HG03432 (cell line): ENCODE measurements around the gene OPRM1.

Experiments
- ATAC-seq: cut with Tn5 transposase; IDR thresholded peaks from one replicate; pipeline ENCODE4 v1.9.1; 2021; ENCODE audit warnings: mild to moderate bottlenecking, moderate library complexity; ENCODE audit not compliant: unreplicated experiment

Gene OPRM1

DNA sequence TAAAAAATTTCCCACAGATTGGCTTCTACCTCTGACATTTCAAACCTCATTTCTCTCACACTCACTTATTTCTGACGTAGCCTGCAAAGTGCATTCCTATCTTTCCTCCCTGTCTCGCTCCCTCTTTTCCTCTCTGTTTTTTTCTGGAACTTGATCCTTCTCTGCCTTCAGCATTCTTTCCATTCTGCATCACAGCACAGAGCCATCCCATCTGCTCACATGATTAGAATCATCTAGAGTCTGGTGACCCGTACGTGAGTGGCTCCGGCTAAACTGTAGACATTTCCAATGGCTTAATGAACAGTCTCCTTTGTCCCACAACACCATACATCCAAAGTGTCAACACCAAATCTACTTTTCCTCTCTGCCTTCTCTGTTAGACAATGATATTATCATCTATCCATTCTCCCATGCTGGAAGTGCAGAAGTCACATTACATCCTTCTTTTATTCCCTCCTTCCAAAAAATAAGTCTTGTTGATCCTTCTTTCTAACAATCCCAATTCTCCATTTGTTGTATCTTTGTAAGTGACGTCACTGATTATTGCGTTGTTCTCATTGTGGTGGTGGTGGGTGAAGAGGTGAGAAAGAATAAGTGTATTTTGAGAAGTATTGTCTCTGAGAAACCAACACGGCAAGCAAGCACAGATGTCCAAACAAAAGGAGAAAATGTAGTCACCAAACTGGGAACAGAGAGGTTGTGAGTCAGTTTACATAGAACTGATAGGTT is 41.6 kb downstream of the OPRM1 start:
- ATAC-seq = no peak

DNA sequence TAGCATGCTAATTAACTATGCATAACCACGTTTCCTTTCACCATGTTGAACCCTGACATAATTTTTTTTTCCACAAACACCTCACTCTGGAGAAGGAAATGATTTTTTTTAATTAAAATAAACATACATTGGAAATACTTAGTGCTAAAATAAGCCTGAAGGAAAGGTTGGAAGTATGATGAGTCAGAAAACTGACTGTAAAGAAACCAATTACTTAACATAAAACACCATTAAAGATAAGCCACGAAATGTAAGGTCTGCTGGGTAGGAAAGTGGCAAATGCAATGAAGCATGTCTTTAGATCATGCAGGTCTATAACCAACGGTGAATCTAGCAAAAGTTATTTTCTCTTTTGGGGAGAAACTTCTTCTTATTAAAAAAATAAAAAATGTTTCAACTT is 47.5 kb downstream of the OPRM1 start:
- ATAC-seq = no peak

DNA sequence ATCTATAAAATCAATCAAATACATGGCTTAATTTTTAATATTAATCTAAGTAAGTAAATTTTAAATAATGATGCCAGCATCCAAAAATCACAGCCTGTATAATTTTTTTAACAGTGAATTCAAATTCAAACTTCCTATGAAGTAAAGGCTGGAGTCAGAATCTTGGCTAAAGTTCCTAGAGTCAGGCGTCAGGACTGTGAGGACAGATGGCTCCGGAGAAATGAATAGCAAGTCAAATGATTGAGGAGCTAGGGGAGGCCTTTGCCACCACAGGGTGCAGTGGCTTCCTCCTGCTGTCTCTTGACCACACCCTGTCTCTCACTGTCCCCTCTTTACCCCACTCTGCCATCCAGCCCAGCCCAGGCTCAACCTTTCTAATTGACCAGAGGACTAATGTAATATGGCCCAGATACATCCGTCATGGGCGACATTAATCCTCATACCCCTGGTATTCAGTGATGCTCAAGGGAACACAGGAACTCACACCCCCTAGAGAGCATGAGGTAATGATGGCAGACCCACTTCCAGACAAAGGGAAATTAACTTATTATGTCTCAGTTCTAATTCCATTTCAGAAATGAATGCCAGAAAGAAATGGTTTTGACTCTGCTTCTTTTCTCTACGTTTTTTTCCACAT is 53.4 kb downstream of the OPRM1 start:
- ATAC-seq = no peak

DNA sequence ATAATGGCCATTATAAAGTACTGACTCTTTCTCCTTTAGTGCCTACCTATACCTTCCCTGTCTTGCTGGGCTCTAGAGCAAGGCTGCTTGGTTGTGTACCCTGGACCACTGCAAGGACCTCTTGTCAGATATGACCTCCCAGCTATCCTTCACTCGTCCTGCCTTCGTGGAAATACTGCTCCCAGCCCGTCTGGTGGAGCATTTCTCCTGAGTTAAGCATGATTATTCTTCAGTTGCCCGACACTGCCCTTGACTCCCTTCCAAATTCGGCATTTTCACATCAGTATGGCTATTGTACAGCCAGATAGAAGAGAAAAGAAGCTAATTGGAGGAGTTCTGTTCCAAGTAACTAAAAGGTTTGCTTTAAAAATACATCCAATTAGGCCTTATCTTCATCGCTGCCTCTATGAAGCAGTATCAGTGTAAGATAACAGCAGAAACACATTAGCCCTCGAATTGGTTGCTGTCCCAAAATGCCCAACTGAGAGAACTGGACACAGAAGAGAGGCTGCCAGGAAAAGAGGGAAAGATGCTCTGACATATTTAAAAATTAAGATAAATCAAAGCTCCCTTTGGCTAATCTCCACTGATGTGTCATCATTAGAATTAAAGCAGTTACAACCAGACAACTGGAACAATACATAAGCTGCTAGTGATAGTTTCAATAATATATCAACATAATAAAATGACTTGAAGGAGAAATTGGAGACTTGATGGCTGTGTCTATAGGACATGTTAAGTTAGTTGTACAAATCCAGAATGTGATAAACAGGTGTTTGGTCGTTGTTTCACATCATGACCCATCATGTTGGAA is 54.4 kb downstream of the OPRM1 start:
- no peak for ATAC-seq

DNA sequence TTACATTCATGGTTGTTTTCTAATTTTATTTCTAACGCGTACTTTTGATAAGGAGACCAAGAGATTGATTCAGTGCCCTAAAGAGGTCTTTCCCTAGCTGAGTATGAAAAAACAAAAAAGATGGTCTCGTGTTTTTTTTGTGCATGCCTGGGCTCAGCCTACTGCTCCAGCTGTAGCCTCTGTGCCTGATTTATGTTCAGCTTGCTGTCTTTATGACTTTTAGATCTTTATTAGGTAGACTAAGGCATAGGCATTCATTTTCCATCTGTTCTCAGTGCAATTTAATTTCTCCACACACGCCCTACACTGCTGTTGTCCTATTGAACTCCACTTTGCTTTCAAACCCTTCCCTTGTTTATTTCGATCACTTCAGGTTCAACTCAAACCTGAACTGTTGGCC is 56.5 kb downstream of the OPRM1 start:
- ATAC-seq = no peak

DNA sequence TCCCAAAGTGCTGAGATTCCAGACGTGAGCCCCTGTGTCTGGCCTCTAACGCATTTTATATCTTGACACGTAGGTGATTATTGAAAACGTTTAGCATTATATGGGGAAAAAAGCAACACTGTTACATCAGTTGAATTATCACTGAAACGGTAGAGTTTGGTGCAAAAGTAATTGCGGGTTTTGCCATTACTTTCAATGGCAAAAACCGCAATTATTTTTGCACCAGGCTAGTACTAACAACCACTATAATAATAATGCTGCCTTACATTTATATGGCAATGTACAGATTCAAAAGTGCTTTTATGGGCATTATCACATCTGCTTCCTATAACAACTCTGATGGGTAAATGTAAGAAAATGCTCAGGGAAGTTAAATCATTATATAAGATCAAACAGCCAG is 57.3 kb downstream of the OPRM1 start:
- no peak for ATAC-seq

DNA sequence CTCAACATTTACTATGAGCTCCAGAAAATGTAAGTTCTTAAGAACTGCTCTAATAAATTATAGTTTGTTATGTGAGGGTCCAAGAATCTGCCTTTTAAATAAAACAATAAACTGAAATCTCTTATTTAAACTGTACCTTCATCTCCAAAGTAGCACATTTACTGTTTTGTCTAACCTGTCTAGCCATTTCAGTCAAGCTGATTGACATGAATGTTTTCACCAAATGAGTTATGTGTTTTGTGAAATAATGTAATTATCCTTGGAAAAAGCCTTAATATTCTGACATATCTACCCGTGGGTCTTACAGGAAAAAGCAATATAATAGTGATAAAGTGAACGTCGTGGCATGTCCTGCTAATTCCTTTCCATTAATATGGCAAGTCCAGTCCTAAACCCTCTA is 57.8 kb downstream of the OPRM1 start:
- ATAC-seq = no peak

GRCh38 chr6:154099211-154099610 is 60.2 kb downstream of the OPRM1 start:
- no peak for ATAC-seq

DNA sequence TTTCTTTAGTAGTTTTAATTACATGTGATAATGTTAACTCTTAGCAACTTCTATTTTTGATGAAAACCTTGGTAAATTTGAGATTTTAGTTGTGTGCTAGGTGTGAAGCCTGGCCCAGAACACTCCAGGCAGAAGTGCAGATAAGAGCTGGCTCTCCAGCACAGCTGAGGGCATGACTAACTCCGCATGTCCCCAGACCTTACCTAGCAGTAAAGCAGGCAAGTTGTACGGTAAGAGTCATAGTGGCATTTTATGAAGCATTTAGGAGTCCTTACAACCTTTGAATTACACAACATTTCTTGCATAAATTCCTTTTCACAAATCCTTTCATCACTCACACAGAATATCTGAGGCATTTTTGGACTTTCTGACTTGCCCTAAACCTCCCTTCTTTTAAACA is 67.2 kb downstream of the OPRM1 start:
- no peak for ATAC-seq

GRCh38 chr6:154111025-154111424 is 72.0 kb downstream of the OPRM1 start:
- ATAC-seq = no peak

DNA sequence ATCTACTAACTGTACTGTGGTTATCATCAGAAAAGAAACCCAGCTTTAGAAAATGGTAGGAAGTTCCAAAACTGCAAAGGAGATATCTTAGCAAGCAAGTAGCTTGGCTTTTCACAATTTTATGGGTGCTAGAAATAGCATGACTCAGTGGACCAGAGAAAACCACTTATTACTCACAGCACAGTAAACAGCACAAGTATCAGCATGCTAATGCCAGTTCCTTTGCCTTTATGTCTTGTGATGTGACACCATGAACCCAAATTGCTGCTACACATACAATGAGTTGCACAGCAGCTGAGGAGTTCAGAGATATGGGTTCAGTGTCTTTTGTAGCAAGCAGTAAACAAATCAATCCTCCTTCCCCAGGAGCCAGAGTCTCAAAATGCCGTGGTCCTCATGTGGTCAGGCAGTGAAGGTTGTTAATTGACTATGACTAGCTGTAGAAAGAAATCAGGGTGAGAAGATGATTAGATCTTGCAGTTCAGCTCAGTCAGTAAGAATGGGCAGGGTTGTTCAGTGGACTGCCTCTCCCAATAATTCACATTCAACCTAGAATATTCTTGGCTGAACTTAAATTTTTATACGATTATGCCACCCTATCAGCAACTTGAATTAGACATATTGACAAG is 73.3 kb downstream of the OPRM1 start:
- ATAC-seq = no peak

DNA sequence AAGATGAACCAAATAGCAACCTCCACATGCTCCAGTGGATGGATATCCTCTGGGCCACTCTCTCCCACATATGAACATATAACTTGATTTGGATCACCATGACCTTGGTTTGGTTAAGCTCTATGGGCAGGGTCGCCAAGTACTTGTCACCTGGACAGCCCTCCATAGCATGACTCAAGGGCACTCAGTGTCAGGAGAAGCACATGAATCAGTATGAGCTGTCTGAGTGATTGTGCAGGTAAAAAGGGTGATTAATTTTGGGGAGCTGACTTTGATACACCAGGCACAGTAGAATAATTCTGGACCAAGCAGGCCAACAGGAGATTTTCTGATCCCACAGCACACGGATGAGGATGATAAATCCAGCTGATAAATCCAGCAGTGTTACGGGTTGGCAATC is 74.4 kb downstream of the OPRM1 start:
- no peak for ATAC-seq

- ATAC-seq = no peak
Observed at GRCh38 chr6:154117485-154117884, 78.4 kb downstream of the OPRM1 start.

- ATAC-seq = no peak
Observed at GRCh38 chr6:154122195-154122925, 83.3 kb downstream of the OPRM1 start.

DNA sequence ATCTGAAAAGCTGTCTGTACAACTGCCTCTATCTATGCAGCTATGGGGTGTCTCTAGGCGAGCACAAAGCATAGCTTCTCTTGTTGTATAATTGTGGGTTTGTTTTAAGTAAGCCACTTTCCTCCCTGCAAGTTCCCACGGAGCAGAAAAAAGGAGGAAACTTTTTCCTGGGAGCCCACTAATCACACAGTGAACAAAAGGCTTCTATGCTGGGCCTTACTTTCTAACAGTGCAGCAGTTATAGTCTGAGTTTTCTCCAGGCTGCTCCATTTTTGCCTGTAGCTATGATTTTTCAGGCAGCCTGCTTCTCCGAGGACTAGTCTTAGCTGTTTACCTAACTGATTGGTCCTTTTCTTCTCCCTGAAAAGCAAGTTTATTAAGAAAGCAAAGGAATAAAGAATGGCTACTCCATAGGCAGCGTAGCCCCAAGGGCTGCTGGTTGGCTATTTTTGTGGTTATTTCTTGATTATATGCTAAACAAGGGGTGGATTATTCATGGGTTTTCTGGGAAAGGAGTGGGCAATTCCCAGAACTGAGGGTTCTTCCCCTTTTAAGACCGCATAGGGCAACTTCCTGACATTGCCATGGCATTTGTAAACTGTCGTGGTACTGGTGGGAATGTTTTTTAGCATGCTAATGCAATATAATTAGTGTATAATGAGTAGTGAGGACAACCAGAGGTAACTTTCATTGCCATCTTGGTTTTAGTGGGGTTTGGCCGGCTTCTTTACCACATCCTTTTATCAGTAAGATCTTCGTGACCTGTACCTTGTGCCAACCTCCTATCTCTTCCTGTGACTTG is 84.3 kb downstream of the OPRM1 start:
- no peak for ATAC-seq

DNA sequence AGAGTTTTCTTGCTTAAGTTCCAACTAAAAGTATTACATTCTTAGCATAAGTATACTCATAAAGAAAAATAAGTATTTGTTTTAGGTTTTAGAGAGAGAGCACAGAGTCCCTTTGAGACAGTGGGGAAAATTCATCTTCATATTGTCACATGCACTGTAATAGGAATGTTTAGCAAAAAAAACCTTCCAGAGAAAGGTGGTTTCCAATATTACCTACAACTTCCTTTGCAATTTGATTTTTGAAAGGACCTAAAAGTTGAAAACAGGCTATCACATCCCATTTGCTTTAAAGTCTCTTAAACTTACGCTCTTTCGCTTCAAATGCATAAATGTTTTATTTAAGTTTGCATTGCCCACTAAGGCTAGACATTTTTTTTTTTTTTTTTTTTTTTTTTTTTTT is 86.4 kb downstream of the OPRM1 start:
- no peak for ATAC-seq

DNA sequence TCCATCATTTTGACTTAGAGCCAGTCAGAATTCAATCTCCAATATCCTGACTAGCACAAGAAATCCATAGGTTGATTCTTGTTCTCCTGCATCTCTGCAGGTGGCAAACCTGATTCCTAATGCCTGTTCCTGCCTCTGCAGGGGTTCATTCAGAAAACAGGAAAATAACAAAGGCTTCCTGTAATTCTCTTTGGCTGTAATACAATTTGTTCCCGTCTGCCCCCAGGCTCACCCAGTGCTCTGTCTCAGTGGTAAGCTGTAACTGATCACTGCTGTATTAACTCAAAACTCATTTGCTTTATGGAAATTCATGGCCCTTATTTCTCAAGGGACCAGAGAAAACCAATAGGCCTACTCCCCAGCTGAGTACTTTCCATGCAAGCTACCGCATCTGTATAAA is 88.6 kb downstream of the OPRM1 start:
- no peak for ATAC-seq

DNA sequence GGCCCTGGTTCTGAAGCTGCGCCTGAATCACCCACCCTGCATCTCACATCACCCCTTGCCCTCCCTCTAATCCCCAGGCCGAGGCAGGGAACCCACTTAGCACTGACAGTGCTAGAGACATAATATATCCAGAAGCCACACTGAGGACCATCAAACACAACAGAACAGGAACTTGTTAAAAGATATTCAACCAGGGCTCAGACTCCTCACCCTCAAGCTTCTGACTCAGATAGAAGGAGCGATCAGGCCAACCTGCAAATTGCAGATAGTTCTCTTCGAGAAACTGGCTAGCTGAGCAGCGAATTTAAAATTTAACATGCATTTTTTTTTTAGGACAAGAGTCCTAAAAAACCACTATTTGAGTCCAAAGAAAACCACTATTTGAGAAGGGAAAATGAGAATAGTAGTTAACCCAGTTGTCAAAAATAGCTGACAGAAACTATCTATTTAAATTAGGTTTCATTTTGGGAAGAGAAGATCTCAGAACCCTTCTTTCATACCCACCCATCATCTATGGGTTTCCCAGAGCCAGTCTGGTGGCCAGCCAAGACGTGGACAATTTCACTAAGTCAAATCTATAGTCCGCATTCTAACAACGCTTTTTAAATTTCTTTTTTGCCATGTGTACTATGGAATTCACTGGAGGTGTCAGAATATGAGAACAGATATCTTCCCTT is 95.6 kb downstream of the OPRM1 start:
- no peak for ATAC-seq

- ATAC-seq = no peak
Observed at GRCh38 chr6:154138793-154139192, 99.8 kb downstream of the OPRM1 start.

DNA sequence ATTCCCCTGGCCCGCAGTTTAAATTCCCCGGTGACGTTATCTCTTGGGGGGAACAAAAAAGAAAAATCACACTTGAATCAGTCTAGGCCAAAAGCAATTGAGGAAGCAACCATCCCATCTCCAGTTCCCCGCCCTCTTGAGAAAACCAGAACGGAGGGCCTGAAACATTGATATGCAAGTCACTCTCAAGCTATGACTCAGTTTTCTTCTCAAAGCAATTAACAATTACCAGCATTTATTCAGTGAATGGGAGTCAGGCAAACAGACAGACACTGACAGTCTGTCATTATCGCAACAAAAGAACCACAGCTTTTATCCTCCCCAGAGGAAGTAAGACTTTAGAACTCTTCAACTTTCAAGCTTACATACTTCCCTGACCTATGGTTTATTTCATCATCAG is 100.9 kb downstream of the OPRM1 start:
- ATAC-seq = no peak
